ENCODE data around the gene ASCL5.
A peak's percentile ranks its signal among the peaks of the same experiment; 100 is the strongest.

Gene ASCL5

DNA sequence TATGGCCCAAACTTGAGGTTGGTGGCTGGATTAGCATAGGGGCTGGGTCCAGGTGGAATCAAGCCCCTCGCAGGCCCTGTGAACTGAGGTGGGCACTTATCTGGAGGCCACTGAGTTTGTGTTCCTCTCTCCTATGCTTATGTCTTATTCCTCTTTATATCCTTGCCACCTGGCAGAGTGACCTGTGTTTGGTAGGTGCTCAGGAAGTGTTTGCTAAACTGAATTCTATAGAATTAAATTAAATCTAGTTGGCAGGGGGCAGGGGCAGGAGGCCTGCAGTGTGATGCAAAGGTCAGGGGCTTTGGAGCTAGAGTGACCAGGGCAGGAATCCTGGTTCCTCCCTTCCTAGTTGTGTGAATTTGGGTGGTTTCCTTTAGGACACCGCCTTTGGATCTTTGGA, 28.4 kb upstream of the ASCL5 start:
- DNase-seq: no peak
- in situ Hi-C loops (cut with HindIII; ENCODE audit: low pct_ligation_motif_present, low pct_unique_long_range_greater_than_20kb, low sequenced_read_pairs): no loop called here

- in situ Hi-C loops (cut with HindIII; ENCODE audit: low pct_ligation_motif_present, low pct_unique_long_range_greater_than_20kb, low sequenced_read_pairs): no loop called here
- DNase-seq: peak; percentile 96
Measured at GRCh38 chr1:201154389-201155165, 27.6 kb upstream of the ASCL5 start, which contains the start of gene TMEM9. TMEM9 (minus strand) TSS chr1:201154474; CDS start chr1:201153923, 551 bp downstream.

DNA sequence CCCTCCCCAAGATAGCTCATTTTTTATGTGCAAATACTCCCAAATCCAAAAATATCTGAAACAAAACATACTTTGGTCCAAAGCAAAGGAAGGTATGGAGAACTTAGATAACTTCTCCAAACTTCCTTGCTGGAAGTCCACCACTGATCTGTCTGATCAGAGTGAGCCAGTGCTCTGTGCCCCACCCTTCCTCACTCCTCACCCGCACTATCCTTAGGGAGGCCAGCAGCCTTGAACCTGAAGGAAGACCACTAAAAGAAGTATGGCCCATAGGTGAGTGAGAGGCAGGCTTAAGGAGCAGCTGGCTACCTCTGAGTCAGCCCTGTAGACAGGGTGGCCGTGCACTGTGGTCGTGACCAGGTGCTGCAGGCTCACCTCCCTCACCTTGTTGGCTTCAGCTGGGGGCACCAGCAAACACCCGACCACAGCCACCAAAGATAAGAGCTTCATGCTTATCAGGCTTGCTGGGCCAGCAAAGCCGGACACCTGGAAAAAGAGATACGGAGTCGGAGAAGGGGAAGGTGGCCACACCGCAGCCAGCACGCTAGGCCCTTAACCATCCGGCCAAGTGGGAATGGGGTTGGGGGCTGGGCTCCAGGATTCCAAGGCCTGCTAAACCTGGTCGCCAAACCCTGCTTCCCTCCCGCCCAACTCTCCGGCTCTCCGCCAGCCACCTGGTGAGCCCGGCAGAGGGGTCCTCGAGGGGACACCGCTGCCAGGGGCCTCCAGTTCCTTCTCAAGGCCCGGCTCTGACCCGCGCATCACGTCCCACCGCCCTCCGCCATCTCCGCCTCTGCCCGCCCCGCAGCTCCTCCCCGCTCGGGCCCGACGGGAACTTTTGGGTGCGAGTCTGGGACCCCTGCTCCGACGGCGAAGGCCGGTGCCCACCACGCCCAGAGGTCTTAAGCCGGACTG, 26.7 kb upstream of the ASCL5 start:
- DNase-seq: no peak

GRCh38 chr1:201149400-201149799, 22.4 kb upstream of the ASCL5 start:
- peak; percentile 72 for DNase-seq
- in situ Hi-C loops (cut with HindIII; ENCODE audit: low pct_ligation_motif_present, low pct_unique_long_range_greater_than_20kb, low sequenced_read_pairs): no loop called here

More for the DNA sequence above, 26.7 kb upstream of the ASCL5 start:
- in situ Hi-C loops (cut with HindIII; ENCODE audit: low pct_ligation_motif_present, low pct_unique_long_range_greater_than_20kb, low sequenced_read_pairs): no loop called here

DNA sequence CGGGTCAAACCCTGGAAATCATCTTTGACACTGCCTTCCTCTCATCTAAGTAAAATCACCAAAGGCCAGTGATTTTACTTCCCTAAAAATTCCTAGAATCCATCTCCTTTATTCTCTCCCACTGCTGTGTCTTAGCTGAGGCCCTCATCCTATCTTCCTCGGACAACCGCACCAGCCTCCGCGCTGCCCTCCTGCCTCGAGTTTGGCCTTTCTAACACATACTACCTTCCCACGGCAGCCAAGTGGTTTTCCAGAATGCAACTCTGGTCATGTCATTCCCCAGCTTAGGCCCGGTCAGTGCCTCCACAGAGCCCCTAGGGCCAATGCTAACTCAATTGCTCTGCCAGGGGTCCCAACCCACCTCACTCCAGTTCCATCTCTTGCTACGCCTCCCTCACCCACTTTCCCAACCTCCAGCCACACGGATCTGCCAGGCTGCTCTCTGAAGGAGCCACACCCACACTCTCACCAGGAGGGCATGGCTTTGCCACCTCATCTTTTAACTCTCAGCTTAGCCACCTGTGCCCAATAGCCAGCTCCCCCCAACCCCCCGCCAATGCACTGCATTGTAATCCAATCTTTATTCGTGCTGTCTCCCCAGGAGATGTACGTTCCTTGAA, 20.5 kb upstream of the ASCL5 start:
- DNase-seq: no peak
- in situ Hi-C loops (cut with HindIII; ENCODE audit: low pct_ligation_motif_present, low pct_unique_long_range_greater_than_20kb, low sequenced_read_pairs): no loop called here

DNA sequence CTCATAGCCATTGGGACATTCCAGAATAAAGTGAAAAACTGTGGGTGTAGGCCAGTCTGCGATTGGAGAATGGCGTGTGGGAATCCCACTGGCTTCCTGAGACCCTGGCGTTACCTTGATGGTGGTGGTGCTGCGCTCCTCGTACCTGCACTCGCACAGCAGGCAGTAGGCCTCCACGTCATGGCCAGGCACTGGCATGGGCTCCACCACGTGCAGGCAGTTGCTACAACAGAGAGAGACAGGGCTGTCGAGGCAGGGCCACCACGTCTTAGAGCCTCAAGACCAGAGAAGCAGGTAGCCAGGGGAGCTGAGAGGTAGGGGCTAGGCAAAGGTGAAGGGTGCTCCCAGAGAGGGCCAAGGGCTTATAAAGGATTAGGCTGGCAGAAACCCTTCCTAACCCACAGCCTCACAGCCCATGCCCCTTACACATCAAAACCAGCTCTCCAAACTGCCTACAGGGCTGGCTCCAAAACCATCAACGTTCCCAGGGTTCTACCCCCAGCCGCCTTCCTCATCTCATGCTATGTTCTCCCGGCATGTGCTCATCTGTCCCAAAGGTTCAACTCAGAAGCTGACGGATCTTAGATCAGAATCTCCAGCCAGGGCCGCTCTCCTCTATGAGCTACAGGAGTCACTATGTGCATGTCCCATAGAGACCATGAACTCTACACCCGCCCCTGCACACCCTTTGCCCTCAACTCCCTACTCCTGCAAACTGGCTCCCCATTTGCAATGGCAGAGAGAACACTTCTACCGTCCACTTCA, 19.8 kb upstream of the ASCL5 start:
- DNase-seq: no peak
- in situ Hi-C loops (cut with HindIII; ENCODE audit: low pct_ligation_motif_present, low pct_unique_long_range_greater_than_20kb, low sequenced_read_pairs): no loop called here

DNA sequence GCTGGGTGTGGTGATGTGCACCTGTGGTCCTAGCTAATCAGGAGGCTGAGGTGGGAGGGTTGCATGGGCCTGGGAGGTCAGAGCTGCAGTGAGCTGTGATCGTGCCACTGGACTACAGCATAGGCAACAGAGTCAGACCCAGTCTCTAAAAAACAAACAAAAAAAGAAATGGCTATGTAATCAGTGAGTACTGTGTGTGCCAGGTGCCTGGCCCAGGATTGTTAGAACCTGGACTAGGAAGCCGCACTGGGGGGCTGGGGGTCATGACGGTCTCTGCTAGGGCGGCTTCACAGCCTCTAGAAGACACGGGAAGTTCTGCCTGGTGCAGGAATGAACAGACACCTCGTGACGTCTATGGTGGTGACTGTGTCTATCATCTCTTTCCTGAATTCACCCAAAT, 18.8 kb upstream of the ASCL5 start:
- in situ Hi-C loops (cut with HindIII; ENCODE audit: low pct_ligation_motif_present, low pct_unique_long_range_greater_than_20kb, low sequenced_read_pairs): no loop called here
- no peak for DNase-seq

DNA sequence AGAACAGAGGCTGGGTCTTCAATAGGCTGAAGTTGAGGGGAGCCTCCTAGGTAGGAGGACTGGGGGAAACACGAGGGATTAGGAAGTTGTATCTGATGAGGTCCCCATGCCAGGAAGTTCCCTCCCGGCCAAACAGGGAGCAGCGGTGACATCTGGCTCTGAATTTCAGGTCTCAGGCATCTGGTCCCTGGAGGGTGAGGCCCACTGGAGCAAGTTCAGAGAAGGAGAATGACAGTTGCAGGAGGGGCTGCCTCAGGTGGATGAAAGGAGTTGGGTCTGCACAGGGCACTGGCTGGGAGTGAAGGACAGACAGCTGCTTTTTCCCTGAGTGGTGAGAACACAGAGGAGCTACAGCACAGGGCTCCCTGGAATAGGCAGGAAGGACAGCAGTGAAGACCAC, 18.1 kb upstream of the ASCL5 start:
- in situ Hi-C loops (cut with HindIII; ENCODE audit: low pct_ligation_motif_present, low pct_unique_long_range_greater_than_20kb, low sequenced_read_pairs): no loop called here
- no peak for DNase-seq

GRCh38 chr1:201144701-201145100, 17.7 kb upstream of the ASCL5 start:
- DNase-seq: no peak
- in situ Hi-C loops (cut with HindIII; ENCODE audit: low pct_ligation_motif_present, low pct_unique_long_range_greater_than_20kb, low sequenced_read_pairs): no loop called here

DNA sequence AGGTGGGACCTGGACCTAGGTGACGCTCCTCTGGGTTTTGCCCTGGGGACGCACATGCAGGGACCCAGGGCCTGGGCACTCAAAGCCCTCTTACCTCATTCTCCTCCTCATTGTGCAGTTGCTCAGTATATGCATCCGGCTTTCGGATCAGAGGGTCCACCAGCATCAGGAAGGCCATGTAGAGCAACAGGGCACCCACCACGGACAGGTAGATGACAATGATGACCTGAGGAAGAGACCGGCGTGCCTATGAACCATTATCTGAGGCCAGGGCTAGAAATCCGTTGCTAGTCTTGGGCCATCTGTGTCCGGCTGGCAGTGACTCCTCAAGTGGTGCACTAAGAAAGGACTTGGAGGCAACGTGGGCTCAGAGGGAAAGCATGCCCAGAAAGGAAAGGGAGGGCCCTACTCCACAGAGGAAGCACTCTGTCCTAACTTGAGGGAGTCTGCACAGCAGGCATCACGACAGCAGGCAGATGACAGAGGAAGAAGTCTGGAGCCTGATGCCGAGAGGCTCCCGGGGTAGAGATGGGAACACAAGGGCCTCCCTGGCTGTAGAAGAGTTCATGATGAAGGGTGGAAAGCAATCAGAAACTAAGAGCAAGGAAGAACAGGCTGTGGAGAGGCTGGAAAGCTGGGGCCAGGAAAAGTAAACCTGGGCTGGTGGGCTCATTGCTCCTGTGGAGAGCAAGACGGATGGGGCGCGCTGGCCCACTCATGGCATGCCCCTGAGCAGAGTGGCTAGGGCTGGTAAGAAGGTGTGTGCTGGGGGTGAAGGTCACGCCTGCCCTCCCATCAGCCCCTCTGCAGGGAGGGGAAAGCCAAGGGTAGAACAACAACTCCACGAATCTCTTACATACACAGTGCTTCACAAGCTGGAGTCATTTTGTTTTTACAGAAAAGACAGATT, 17.0 kb upstream of the ASCL5 start:
- in situ Hi-C loops (cut with HindIII; ENCODE audit: low pct_ligation_motif_present, low pct_unique_long_range_greater_than_20kb, low sequenced_read_pairs): no loop called here
- no peak for DNase-seq

DNA sequence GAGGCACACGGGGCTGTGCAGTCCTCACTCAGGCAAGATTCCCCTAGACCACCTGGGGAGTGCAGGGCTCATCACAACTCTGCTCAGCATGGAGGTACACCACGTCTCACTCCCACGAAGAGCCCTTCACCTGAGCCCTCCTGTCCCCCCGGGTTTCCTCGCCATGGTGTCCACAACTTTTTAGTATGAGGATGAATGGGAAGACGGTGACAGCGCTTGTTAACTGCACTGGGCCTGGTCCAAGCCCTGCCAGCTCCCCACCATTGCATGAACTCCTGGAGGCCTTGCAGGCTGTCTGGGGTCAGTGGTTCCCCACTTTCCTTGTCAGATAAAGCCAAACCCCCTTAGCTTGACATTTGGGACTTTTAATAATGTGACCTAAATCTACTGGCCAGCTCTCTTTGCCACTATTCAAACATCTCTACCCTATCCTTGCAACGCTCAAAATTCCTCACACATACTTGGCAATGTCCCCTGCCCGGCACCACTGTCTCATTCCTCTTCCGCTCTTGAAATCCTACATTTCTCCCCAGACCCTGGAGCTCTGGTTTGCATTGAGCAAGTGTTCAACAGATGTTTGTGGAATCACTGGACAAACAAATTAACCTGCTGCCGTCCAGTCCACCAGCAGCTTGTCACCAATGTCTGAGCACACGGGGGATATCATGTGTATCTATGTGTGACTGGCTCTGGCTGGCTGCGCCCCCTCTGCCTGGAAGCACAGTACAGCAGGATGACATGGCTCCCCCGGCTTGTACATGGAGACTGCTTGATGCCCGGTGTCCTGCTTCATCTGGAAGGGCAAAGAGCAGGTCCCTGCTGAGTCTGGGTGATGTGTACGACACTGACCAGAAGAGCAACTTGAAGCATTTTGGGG, 16.1 kb upstream of the ASCL5 start:
- DNase-seq: no peak
- in situ Hi-C loops (cut with HindIII; ENCODE audit: low pct_ligation_motif_present, low pct_unique_long_range_greater_than_20kb, low sequenced_read_pairs): no loop called here

DNA sequence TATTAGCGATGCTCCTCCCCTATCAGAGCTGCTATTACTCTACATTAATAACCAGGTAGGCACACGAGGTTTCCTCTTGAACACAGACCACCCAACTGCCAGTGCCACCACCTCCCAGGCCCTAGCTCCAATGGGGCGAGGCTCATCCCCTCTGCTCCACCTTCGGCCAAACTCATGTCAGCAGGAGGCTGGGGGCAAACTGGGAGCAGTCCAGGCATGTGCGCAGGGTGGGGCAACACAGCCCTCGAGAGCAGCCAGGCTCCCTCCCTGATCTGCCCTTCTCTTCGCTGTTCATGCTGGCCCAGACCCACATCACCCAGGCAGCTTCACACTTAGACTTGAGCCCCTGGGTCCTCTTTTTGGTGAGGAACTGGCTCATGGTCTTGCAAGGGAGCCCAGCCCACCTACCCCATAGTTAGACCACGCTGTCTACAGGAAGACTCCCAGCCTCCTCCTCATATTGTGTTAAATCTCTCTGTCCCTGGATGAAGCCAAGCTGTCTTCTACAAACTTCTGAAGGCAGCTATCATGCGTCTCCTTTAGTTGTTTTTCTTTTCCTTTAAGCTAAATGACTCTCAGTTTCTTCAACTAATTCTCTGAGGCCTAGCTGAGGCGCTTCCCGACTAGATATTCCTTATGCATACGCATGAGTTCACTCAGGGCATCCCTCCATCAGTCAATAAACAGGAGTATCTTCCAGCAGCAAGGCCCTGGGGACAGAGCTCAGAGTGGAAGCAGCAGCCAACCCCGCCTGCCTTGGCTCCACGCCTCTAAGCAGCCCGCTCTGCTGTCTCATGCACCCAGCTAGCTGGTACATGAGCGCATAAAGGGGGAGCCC, 15.2 kb upstream of the ASCL5 start:
- in situ Hi-C loops (cut with HindIII; ENCODE audit: low pct_ligation_motif_present, low pct_unique_long_range_greater_than_20kb, low sequenced_read_pairs): no loop called here
- no peak for DNase-seq

- no peak for DNase-seq
- in situ Hi-C loops (cut with HindIII; ENCODE audit: low pct_ligation_motif_present, low pct_unique_long_range_greater_than_20kb, low sequenced_read_pairs): no loop called here
Measured at GRCh38 chr1:201141418-201141817, 14.4 kb upstream of the ASCL5 start.

DNA sequence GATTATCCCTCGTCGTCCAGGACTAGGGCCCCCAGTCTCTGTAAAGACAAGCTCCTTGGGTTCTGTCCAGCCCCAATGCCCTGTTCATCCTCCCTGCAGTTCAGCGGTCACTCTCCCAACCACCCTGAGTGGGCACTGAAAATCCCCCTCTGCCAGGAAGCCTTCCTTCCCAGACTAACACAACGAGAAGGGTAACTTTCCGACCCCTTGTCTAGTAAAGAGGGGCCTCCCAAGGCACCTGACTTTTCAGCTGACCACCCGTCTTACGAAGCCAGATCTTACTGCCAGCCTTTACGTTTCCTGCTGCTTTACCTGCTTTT, 13.9 kb upstream of the ASCL5 start:
- in situ Hi-C loops (cut with HindIII; ENCODE audit: low pct_ligation_motif_present, low pct_unique_long_range_greater_than_20kb, low sequenced_read_pairs): no loop called here
- DNase-seq: no peak

DNA sequence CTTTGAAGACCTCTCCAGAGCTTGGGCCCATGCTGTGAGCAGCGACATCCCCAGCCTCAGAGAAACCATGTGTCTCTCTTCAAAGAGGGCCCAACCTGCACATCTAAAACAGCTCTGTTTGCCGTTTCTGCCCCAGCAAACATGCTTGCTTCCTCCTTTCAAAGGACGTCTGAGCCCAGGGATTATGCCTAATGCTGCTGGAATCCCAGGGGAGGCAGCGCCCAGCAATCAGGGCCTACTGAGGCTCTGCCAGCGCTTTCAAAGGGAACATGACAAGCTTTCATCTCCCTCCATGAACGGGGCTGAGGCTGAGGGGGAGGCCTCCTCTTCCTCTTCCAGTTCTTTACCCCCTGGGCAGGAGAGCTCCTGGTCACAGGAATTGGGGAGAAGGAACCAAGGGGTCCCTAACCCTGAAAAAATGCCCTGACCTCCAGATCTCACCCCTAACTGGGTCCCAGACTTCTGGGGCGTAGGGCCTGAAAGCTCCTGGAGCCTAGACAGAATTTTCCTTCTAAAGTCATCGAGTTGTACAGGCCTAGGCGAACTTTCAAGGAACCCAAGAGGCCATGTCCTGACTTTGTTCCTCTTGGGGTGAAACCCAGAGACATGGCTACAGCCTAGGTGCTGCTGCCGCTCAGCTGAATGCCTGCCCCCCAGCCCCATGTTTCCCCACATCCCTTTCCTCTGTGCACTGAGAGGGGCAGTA, 13.4 kb upstream of the ASCL5 start:
- DNase-seq: no peak
- in situ Hi-C loops (cut with HindIII; ENCODE audit: low pct_ligation_motif_present, low pct_unique_long_range_greater_than_20kb, low sequenced_read_pairs): no loop called here

- in situ Hi-C loops (cut with HindIII; ENCODE audit: low pct_ligation_motif_present, low pct_unique_long_range_greater_than_20kb, low sequenced_read_pairs): no loop called here
- no peak for DNase-seq
Measured at GRCh38 chr1:201139756-201140155, 12.8 kb upstream of the ASCL5 start.
